Ishikawa (cell line): ENCODE results near the gene PKP1.

ENCODE experiments used
- CEBPB ChIP-seq: IDR thresholded peaks from 2 replicates; pipeline ENCODE4 v1.6.1; 2012
- EP300 ChIP-seq: IDR thresholded peaks from 2 replicates; pipeline ENCODE4 v1.6.1; 2012; ENCODE audit warnings: borderline replicate concordance
- FOXM1 ChIP-seq: IDR thresholded peaks from 2 replicates; pipeline ENCODE4 v1.6.1; 2012; ENCODE audit warnings: low read depth, borderline replicate concordance
- NFIC ChIP-seq: IDR thresholded peaks from 2 replicates; pipeline ENCODE4 v1.6.1; 2012
- RAD21 ChIP-seq: IDR thresholded peaks from 2 replicates; pipeline ENCODE4 v1.6.1; 2012; ENCODE audit warnings: low read depth
- TAF1 ChIP-seq: IDR thresholded peaks from 2 replicates; pipeline ENCODE4 v1.6.1; 2012; ENCODE audit warnings: low read depth, mild to moderate bottlenecking
- YY1 ChIP-seq: IDR thresholded peaks from 2 replicates; pipeline ENCODE4 v1.6.1; 2012; ENCODE audit warnings: low read depth
- ZBTB7A ChIP-seq: IDR thresholded peaks from 2 replicates; pipeline ENCODE4 v1.6.1; 2012; ENCODE audit warnings: low read depth
- TF ChIP-seq, protein P1 (sequence below): IDR thresholded peaks from 2 replicates; pipeline ENCODE4 v1.6.1; 2012
- TF ChIP-seq, protein P2 (sequence below): IDR thresholded peaks from 2 replicates; pipeline ENCODE4 v1.6.1; 2012; ENCODE audit warnings: low read depth, mild to moderate bottlenecking

DNA sequence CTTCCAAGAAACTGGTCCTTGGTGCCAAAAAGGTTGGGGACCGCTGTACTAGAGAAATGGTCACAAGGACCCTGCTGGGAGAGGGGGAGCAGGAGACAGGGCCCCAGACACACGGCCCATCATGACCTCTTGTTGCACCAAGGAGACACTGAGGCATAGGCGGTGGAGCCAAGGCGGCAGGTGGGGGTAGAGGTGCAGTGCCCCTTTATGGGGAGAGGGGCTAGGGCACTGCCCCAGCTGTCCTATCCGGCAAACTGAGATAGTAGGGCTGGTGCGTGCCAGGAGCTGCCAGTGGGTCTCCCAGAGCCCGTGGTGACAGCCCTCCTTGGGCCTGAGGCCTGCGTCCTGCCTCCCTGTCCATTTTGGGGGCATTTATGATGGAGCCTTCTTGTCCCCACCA, 73.9 kb downstream of the PKP1 start:
- TF ChIP-seq, protein P1, sequence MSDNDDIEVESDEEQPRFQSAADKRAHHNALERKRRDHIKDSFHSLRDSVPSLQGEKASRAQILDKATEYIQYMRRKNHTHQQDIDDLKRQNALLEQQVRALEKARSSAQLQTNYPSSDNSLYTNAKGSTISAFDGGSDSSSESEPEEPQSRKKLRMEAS = no peak
- TF ChIP-seq EP300 (no peak), RAD21 (no peak), TAF1 (no peak), ZBTB7A (no peak), CEBPB (no peak), NFIC (no peak), YY1 (no peak), FOXM1 (no peak)
- TF ChIP-seq, protein P2, sequence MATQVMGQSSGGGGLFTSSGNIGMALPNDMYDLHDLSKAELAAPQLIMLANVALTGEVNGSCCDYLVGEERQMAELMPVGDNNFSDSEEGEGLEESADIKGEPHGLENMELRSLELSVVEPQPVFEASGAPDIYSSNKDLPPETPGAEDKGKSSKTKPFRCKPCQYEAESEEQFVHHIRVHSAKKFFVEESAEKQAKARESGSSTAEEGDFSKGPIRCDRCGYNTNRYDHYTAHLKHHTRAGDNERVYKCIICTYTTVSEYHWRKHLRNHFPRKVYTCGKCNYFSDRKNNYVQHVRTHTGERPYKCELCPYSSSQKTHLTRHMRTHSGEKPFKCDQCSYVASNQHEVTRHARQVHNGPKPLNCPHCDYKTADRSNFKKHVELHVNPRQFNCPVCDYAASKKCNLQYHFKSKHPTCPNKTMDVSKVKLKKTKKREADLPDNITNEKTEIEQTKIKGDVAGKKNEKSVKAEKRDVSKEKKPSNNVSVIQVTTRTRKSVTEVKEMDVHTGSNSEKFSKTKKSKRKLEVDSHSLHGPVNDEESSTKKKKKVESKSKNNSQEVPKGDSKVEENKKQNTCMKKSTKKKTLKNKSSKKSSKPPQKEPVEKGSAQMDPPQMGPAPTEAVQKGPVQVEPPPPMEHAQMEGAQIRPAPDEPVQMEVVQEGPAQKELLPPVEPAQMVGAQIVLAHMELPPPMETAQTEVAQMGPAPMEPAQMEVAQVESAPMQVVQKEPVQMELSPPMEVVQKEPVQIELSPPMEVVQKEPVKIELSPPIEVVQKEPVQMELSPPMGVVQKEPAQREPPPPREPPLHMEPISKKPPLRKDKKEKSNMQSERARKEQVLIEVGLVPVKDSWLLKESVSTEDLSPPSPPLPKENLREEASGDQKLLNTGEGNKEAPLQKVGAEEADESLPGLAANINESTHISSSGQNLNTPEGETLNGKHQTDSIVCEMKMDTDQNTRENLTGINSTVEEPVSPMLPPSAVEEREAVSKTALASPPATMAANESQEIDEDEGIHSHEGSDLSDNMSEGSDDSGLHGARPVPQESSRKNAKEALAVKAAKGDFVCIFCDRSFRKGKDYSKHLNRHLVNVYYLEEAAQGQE = no peak
